Type B pancreatic cell (in vitro differentiated cells): ENCODE data around the gene TENM4. TPM values are rescaled to one million over a fixed set of nuclear protein-coding genes. Genes with fewer than 3 reads are reported as not detected.

Experiments
- DNase-seq: peaks from one replicate; pipeline ENCODE4 v3.0.0; 2021; ENCODE audit warnings: mixed read lengths; ENCODE audit not compliant: unreplicated experiment; ENCODE audit errors: extremely low spot score
- H3K27ac Mint-ChIP-seq: 2 replicates; pipeline ENCODE4 v1.8.0; 2021; ENCODE audit warnings: mild to moderate bottlenecking, mixed read lengths
- H3K27me3 Mint-ChIP-seq: 2 replicates; pipeline ENCODE4 v1.8.0; 2021; ENCODE audit warnings: mixed read lengths
- H3K36me3 Mint-ChIP-seq: 2 replicates; pipeline ENCODE4 v1.8.0; 2021; ENCODE audit warnings: mixed read lengths
- H3K4me1 Mint-ChIP-seq: one replicate; pipeline ENCODE4 v1.8.0; 2021; ENCODE audit warnings: mixed read lengths; ENCODE audit not compliant: unreplicated experiment
- H3K4me3 Mint-ChIP-seq: 2 replicates; pipeline ENCODE4 v1.8.0; 2021; ENCODE audit warnings: mild to moderate bottlenecking, mixed read lengths
- H3K9me3 Mint-ChIP-seq: 2 replicates; pipeline ENCODE4 v1.8.0; 2021; ENCODE audit warnings: mixed read lengths
- total RNA-seq: library from RNA; stranded (reverse); gene quantifications from 2 replicates; pipeline ENCODE4 v1.2.1, GENCODE V29; 2021; ENCODE audit warnings: low replicate concordance
- TF ChIP-seq, protein P1 (sequence below): fragments of 200-600 bp; sonication (generic); conservative IDR thresholded peaks from 2 replicates; pipeline ENCODE4 v1.5.0; 2021; ENCODE audit warnings: antibody characterized with exemption, mild to moderate bottlenecking

Gene TENM4
- total RNA-seq, 1 donor from 2014 or later = 156 TPM

DNA sequence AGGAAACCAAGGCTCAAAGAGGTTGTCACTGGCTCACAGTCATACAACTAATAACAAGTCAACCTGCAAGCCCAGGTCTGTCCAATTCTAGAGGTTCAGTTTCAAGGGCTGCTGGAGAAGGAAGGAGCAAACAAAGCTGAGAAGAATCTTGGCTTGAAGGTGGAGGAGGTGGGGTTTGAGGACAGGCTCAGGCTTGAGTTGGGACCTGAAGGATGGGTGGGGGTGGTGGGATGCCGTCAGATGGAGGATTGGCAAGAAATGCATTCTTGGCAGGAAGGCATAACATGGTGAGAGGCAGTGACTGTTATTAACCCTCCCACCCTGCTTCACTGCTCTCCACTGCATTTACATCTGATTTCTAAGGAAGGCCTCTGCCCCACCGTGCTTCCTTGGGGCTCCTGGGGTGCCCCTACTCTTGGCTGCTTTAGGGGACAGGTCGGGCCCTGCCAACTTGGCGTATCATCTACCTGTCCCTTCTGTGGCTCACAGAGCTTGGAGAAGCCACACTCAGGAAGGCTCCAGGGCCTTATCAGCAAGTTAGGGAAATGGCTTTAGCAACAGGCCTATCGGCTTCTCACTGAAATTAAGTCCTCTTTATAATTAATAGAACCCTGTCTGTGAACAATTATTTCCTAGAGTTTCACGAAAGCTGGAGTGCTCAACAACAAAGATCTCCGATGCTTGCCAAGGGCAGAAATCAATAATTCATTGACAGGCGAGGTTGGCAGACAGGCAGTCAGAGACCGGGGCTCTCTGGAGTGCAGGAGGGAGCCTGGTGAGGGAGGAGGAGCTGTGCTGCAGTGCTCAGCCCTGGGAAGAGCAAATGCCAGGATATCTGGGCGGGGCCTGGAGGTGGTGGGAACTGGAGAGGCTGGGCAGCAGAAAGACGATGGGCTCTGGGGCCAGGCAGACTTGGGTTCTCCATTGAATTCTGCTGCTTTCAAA is 781.2 kb downstream of the TENM4 start:
- Mint-ChIP-seq H3K4me1 (no peaks in the 10 kb centered on the region), H3K36me3 (peaks cover 57% of the 10 kb centered on the region), H3K4me3 (no peak overlapping the region), H3K9me3 (no peaks in the 10 kb centered on the region), H3K27ac (no peak overlapping the region), H3K27me3 (no peaks in the 10 kb centered on the region)
- TF ChIP-seq, protein P1, sequence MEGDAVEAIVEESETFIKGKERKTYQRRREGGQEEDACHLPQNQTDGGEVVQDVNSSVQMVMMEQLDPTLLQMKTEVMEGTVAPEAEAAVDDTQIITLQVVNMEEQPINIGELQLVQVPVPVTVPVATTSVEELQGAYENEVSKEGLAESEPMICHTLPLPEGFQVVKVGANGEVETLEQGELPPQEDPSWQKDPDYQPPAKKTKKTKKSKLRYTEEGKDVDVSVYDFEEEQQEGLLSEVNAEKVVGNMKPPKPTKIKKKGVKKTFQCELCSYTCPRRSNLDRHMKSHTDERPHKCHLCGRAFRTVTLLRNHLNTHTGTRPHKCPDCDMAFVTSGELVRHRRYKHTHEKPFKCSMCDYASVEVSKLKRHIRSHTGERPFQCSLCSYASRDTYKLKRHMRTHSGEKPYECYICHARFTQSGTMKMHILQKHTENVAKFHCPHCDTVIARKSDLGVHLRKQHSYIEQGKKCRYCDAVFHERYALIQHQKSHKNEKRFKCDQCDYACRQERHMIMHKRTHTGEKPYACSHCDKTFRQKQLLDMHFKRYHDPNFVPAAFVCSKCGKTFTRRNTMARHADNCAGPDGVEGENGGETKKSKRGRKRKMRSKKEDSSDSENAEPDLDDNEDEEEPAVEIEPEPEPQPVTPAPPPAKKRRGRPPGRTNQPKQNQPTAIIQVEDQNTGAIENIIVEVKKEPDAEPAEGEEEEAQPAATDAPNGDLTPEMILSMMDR = no peak
- DNase-seq = no peak

GRCh38 chr11:78657968-78658839 is 782.6 kb downstream of the TENM4 start:
- TF ChIP-seq, protein P1 = no peak
- H3K4me3 Mint-ChIP-seq = no peak overlapping the region
- H3K36me3 Mint-ChIP-seq = peaks cover 45% of the 10 kb centered on the region
- H3K27ac Mint-ChIP-seq = no peak overlapping the region
- H3K4me1 Mint-ChIP-seq = peaks cover 4% of the 10 kb centered on the region
- no peaks in the 10 kb centered on the region for H3K9me3 Mint-ChIP-seq
- peak; percentile 60 for DNase-seq
- H3K27me3 Mint-ChIP-seq = no peaks in the 10 kb centered on the region

GRCh38 chr11:78657441-78657840 is 783.4 kb downstream of the TENM4 start:
- Mint-ChIP-seq H3K27ac (no peak overlapping the region), H3K36me3 (peaks cover 37% of the 10 kb centered on the region), H3K27me3 (no peaks in the 10 kb centered on the region), H3K4me3 (no peak overlapping the region), H3K9me3 (no peaks in the 10 kb centered on the region), H3K4me1 (peaks cover 10% of the 10 kb centered on the region)
- TF ChIP-seq, protein P1 = no peak
- peak; percentile 22 for DNase-seq

DNA sequence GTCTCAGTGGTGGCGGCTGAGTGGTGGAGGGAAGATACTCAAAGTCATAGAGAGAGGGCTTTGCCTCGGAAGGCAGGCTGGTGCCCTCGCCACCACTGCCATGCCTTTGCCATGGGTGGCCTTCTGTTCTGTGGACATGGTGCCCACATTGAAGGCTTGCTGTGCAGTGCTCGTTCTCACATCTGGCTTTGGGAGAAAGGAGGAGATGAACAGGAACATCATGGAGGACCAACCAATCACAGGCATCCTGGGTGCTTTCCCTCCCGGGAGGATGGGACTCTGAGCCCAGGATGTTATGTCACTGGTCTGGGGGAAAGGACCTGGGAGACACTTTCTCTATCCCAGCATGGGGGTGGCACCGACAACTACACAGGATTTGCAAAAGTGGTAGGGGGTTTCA is 783.8 kb downstream of the TENM4 start:
- no peak overlapping the region for H3K4me3 Mint-ChIP-seq
- H3K27ac Mint-ChIP-seq = no peak overlapping the region
- no peaks in the 10 kb centered on the region for H3K9me3 Mint-ChIP-seq
- peak; percentile 62 for DNase-seq
- H3K4me1 Mint-ChIP-seq = peaks cover 10% of the 10 kb centered on the region
- H3K36me3 Mint-ChIP-seq = peaks cover 36% of the 10 kb centered on the region
- no peaks in the 10 kb centered on the region for H3K27me3 Mint-ChIP-seq
- TF ChIP-seq, protein P1 = no peak

DNA sequence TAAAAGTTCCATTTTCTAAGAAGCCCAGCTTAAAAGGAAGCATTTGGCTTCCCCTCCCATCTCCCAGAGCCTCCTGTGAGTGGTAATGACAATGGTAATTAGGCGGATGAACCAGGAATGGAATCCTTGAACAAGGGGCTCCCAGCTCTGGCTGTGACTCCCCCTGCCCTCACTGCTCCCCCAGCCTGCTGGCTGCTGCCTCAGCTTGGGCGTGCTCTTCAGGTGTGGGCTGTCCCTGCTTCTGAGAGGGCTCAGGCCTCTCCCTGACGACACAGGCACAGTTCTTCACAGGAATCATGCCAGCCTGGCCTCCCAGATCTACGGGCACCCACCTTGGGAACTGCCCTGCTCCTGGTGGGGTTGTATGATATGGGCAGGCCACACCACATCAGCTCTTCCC is 784.5 kb downstream of the TENM4 start:
- Mint-ChIP-seq H3K27ac (no peak overlapping the region), H3K4me3 (no peak overlapping the region), H3K9me3 (peaks cover 3% of the 10 kb centered on the region), H3K27me3 (no peaks in the 10 kb centered on the region), H3K36me3 (peaks cover 32% of the 10 kb centered on the region), H3K4me1 (peaks cover 14% of the 10 kb centered on the region)
- DNase-seq = no peak
- TF ChIP-seq, protein P1 = no peak
